Fibroblast of mammary gland (primary cell): ENCODE measurements around the gene VPS37D.

Experiments used
- DNase-seq: peaks from one replicate; pipeline ENCODE4 v3.0.0-alpha.2; 2010; ENCODE audit warnings: low read depth
- H3K4me3 ChIP-seq: 2 replicates; pipeline ENCODE4 v1.5.1; 2011; ENCODE audit warnings: low read depth, mild to moderate bottlenecking, low read length, moderate library complexity; ENCODE audit not compliant: control insufficient read depth
- CTCF ChIP-seq: conservative IDR thresholded peaks from 2 replicates; pipeline ENCODE4 v1.5.1; 2011; ENCODE audit warnings: low read depth, low read length, inconsistent platforms; ENCODE audit not compliant: control insufficient read depth, insufficient read depth

The VPS37D gene

GRCh38 chr7:73623798-73624668 is 43.6 kb upstream of the VPS37D start, which contains the start of gene MLXIPL:
MLXIPL (minus strand) TSS chr7:73624522; CDS start chr7:73624492, 30 bp downstream.
- TF ChIP-seq CTCF: no peak
- peak; percentile 16 for DNase-seq
- peak within 1 kb of the TSS; percentile 7 for H3K4me3 ChIP-seq

- no peak for DNase-seq
- H3K4me3 ChIP-seq: no peak overlapping the region
- no peak for TF ChIP-seq CTCF
Measured at GRCh38 chr7:73624669-73625001, 43.0 kb upstream of the VPS37D start.

- H3K4me3 ChIP-seq: no peak overlapping the region
- DNase-seq: no peak
- TF ChIP-seq CTCF: no peak
Measured at GRCh38 chr7:73625276-73625675, 42.4 kb upstream of the VPS37D start.

- peak; percentile 52 for DNase-seq
- peak; percentile 19 for TF ChIP-seq CTCF
Measured at GRCh38 chr7:73626814-73627213, 40.8 kb upstream of the VPS37D start.

GRCh38 chr7:73628504-73628903 is 39.1 kb upstream of the VPS37D start:
- no peak for TF ChIP-seq CTCF
- DNase-seq: no peak
- no peak overlapping the region for H3K4me3 ChIP-seq

More at GRCh38 chr7:73626814-73627213, 40.8 kb upstream of the VPS37D start:
- H3K4me3 ChIP-seq: no peak overlapping the region

- no peak overlapping the region for H3K4me3 ChIP-seq
- no peak for TF ChIP-seq CTCF
- no peak for DNase-seq
Measured at GRCh38 chr7:73631558-73631957, 36.1 kb upstream of the VPS37D start.
